DMS79 (cell line): ENCODE measurements around the gene TBX21.

Experiments
- DNase-seq: peaks from one replicate; lab custom pipeline; 2025; lab: John Stamatoyannopoulos, UW

The TBX21 gene

GRCh38 chr17:47774987-47775580 is 42.0 kb downstream of the TBX21 start:
- peak; percentile 40 for DNase-seq

- DNase-seq: peak; percentile 14
These were observed 43.5 kb downstream of the TBX21 start for GRCh38 chr17:47776330-47777197.

GRCh38 chr17:47778184-47778635 is 45.2 kb downstream of the TBX21 start:
- no peak for DNase-seq

GRCh38 chr17:47781397-47781796 is 48.4 kb downstream of the TBX21 start:
- DNase-seq: no peak

- no peak for DNase-seq
These were observed 52.6 kb downstream of the TBX21 start for GRCh38 chr17:47785538-47786123.

- DNase-seq: peak; percentile 67
These were observed 56.9 kb downstream of the TBX21 start for GRCh38 chr17:47789611-47790561.

GRCh38 chr17:47791025-47791424 is 58.0 kb downstream of the TBX21 start:
- no peak for DNase-seq

- no peak for DNase-seq
These were observed 59.4 kb downstream of the TBX21 start for GRCh38 chr17:47792457-47792856.

GRCh38 chr17:47792979-47793378 is 59.9 kb downstream of the TBX21 start:
- DNase-seq: no peak
